Frontal cortex (tissue), 4 donors: ENCODE results near the gene HSPBP1. TPM values are rescaled to one million over a fixed set of nuclear protein-coding genes. Genes with fewer than 3 reads are reported as not detected.

Experiments used
- DNase-seq, 2 donors: peaks; one replicate each; pipeline ENCODE4 v3.0.0; 2012; ENCODE audit warnings: low spot score in 2 of 2
- FAIRE-seq: peaks from 2 replicates; lab custom pipeline; 2012; peaks lifted over from hg19 to GRCh38; lab: Jason Lieb, UNC
- total RNA-seq: library from RNA; depleted of rRNA; stranded (reverse); fragments of >200 nt; gene quantifications from one replicate; pipeline ENCODE4 v1.2.3, GENCODE V29; 2014
- donor health status: control.
- donor health status: control.
- donor health status: control.

HSPBP1 gene
- total RNA-seq, 1 donor from 2014 or later: 28.9 TPM

GRCh38 chr19:55257461-55258420 is 22.2 kb downstream of the HSPBP1 start:
- FAIRE-seq (no peak), DNase-seq (no peak)

- DNase-seq (no peak), FAIRE-seq (no peak)
These were observed 23.1 kb downstream of the HSPBP1 start for GRCh38 chr19:55256562-55257460.

- no peak for DNase-seq
- no peak for FAIRE-seq
These were observed 24.1 kb downstream of the HSPBP1 start for GRCh38 chr19:55255618-55256423.

- DNase-seq: no peak
- no peak for FAIRE-seq
These were observed 25.3 kb downstream of the HSPBP1 start for GRCh38 chr19:55254625-55254977.

- no peak for FAIRE-seq
- no peak for DNase-seq
These were observed 25.9 kb downstream of the HSPBP1 start for GRCh38 chr19:55253842-55254624.

DNA sequence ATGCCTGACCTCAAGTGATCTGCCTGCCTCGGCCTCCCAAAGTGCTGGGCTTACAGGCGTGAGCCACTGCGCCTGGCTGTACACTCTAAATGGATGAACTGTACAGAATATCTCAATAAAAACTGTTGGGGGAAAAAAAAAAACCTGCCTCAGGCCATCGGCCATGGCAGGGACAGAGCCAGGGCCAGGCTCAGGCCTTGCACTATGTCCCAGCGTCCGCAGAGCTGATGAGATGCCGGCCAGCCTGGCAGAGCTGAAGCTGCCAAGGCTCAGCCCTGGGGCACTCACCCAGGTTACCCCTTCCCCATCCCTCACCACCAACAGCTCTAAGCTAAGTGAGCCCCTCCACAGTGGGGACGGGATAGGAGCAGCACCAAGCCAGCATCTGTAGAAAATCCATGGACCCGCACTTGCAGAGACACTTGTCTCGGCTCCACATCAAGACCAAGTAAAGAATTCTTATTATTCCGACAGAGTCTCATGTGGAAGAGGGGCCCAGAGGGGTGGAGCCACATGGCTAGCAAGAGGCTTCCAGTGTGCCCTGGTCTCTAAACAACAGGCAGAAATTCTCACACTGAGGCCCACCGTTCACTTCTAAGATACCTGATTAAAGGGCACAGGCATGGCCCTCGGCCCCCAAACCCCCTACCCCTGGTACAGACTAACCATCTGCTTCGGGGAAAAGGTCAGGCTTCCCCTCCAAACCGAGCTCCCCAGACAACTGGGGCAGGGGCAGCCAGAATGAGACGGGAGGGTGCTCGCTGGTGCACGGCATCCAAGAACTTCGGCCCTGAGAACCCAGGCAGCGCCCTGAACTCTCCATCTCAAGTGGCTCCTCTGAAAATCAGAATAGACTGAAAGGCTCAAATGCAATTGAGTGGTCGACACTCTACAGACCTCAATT is 26.9 kb downstream of the HSPBP1 start:
- DNase-seq: no peak
- no peak for FAIRE-seq

DNA sequence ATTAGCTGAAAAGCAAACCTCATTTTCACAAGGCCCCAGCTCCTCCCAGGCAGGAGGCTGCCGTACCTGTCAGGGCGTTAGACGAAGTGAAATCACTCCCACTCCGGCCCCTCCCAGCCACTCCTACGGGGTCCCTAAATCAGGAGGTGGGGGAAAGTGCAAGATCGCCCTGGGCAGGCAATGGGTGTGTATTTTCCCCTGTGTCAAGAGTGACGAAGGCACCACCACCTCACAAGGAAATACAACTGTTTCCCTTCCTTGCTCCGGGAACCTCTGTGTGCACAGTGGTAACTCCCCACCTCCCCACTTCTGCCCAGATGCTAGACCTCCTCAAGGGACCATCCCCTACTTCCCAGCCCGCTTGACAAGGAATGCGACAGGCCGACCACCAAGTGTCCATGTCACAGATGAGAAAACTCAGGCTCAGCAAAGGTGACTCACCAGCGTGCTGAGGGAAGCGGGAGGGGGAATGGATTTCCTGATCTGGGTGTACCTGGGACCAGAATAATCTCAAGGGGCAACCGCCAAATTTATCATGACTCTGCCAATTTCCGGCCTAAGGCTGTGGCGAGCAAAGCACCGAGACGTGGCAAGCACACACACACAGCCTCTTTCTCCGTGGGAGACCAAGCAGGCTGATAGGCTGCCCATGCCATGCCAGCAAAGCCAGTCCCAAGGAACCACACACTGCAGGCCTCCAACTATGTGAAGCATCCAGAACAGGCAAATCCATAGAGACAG is 28.4 kb downstream of the HSPBP1 start:
- DNase-seq: no peak
- FAIRE-seq: no peak

DNA sequence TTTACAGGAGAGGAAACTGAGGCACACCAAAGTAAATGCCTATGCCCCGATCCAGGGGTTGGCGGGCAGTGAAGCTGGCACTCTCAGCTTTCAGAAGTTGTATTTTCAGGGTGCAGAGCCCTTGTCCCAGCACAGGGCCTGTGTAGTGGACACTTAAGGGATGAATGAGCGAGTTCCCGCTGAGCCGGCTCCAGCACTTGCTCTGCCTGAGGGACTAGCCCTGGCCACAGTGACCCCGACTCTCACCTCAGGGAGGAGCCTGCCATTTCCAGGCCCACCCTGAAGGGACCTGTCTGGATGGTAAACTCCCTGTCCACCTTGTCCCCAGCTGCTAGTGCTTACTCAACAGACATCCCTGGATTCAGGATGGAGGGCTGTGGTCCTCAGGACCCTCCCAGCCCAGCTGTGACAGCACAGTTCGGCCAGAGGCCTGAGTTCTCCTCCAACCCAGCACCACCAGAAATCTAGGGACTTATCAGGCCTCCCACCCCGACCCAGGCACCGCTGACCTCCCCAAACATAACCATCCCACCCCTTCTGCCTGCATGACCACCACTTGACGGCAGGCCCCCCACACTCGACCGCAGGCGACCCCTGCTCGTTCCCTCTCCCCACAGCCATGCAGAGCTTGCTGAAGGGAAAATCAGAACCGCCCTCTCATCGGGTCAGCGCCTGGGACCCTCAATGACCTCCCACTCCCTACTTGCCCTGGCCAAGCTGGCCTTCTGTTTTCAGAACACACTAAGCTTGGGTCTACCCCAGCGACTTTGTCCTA is 29.5 kb downstream of the HSPBP1 start:
- FAIRE-seq (no peak), DNase-seq (no peak)

DNA sequence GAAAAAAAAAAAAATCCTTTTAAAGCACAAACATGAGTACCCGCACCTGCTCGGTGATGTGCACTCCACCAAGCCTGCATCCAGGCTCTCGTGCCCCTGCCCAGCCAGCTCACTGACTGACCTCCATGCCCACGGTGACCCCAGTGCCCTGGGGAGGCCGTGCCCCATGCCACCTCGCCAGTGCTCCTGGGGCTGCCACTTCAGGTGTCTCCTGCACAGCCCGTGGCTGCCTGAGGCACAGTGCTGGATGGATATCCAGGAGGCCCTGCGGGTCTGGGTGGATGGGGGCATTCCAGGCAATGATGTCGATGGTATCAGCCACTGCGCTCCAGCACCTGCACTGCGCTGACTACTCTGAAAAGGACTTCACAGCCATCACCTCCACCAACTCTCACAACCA is 30.1 kb downstream of the HSPBP1 start:
- FAIRE-seq: no peak
- no peak for DNase-seq

DNA sequence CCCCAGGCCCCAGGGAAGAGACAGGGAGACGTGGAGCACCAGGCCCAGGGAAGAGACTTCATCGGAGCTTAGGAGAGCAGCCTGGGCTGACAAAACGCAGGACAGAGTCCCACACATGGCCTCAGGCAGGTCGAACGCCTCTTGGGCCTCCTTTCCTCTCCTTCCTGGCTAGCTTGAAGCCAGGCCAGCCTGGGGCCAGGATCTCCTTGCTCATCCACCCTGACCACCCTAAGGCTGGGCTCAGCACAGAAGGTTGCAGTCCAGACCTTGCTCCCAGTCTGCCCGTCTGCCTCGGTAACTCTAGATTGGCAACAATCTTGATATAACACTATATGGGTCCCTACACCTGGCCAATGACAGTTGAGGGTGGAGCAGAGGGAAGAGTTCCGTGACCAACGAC is 31.2 kb downstream of the HSPBP1 start:
- DNase-seq (no peak), FAIRE-seq (no peak)

- no peak for DNase-seq
- FAIRE-seq: no peak
These were observed 31.7 kb downstream of the HSPBP1 start for GRCh38 chr19:55248166-55248675.

- FAIRE-seq (no peak), DNase-seq (no peak)
These were observed 32.2 kb downstream of the HSPBP1 start for GRCh38 chr19:55247621-55248099.

- no peak for DNase-seq
- FAIRE-seq: no peak
These were observed 33.2 kb downstream of the HSPBP1 start for GRCh38 chr19:55246462-55247451.

- FAIRE-seq: no peak
- DNase-seq: no peak
These were observed 34.5 kb downstream of the HSPBP1 start for GRCh38 chr19:55245236-55245904.
